ENCODE data around the gene AKAP8. TPM values are rescaled to one million over a fixed set of nuclear protein-coding genes. Genes with fewer than 3 reads are reported as not detected.
A peak's percentile ranks its signal among the peaks of the same experiment; 100 is the strongest.

Gene AKAP8
- polyA plus RNA-seq, 1 donor from 2014 or later: 22.7 TPM

GRCh38 chr19:15379999-15380647, 536 bp upstream of the AKAP8 start:
- Histone ChIP-seq H3K4me2 (ENCODE audit: low read length) (no peak overlapping the region), H3K9me2 (ENCODE audit: insufficient read depth, low read length) (no peaks in the 10 kb centered on the region), H3K4me3 (ENCODE audit: low read length) (peak overlapping the region; percentile 100), H2AFZ (ENCODE audit: low read depth, low read length) (no peak overlapping the region), H3F3A (ENCODE audit: insufficient read depth, low read length, poor library complexity, severe bottlenecking) (no peaks in the 10 kb centered on the region), H4K20me1 (ENCODE audit: insufficient read depth) (no peaks in the 10 kb centered on the region), H3K79me2 (replicated peaks; ENCODE audit: insufficient read depth, low read length) (peaks cover 30% of the 10 kb centered on the region), H3K36me3 (ENCODE audit: insufficient read depth, low read length) (no peaks in the 10 kb centered on the region), H3K9me3 (ENCODE audit: low read length) (no peaks in the 10 kb centered on the region), H3K27ac (ENCODE audit: low read length) (no peak overlapping the region), H3K27me3 (ENCODE audit: insufficient read depth, low read depth, low read length) (no peaks in the 10 kb centered on the region), H3K9ac (ENCODE audit: low read length) (peak overlapping the region; percentile 9)
- TF ChIP-seq REST (IDR thresholded peaks at IDR 0.05; ENCODE audit: borderline replicate concordance) (no peak), EP300 (conservative IDR thresholded peaks at IDR 0.05; ENCODE audit: poor library complexity, severe bottlenecking) (no peak), EZH2 (IDR thresholded peaks at IDR 0.05; ENCODE audit: borderline replicate concordance, insufficient read depth, low read length, poor library complexity, severe bottlenecking) (no peak), CTCF (IDR thresholded peaks at IDR 0.05; ENCODE audit: poor library complexity, severe bottlenecking) (no peak), TAF1 (IDR thresholded peaks at IDR 0.05; ENCODE audit: low read depth) (no peak), MXI1 (conservative IDR thresholded peaks at IDR 0.05; ENCODE audit: poor library complexity, severe bottlenecking) (no peak), POLR2AphosphoS5 (IDR thresholded peaks at IDR 0.05) (no peak), RAD21 (conservative IDR thresholded peaks at IDR 0.05) (no peak), SMC3 (conservative IDR thresholded peaks at IDR 0.05; ENCODE audit: poor library complexity) (no peak)

GRCh38 chr19:15378534-15379082, 979 bp downstream of the AKAP8 start:
- H3K27ac ChIP-seq (ENCODE audit: low read length): peak overlapping the region; percentile 87
- H3K79me2 ChIP-seq (replicated peaks; ENCODE audit: insufficient read depth, low read length): peaks cover 39% of the 10 kb centered on the region
- H3K9me3 ChIP-seq (ENCODE audit: low read length): no peaks in the 10 kb centered on the region
- H3K9me2 ChIP-seq (ENCODE audit: insufficient read depth, low read length): no peaks in the 10 kb centered on the region
- TF ChIP-seq POLR2AphosphoS5 (IDR thresholded peaks at IDR 0.05): peak; percentile 1
- peak; percentile 18 for TF ChIP-seq REST (IDR thresholded peaks at IDR 0.05; ENCODE audit: borderline replicate concordance)
- TF ChIP-seq SMC3 (conservative IDR thresholded peaks at IDR 0.05; ENCODE audit: poor library complexity): no peak
- TF ChIP-seq MXI1 (conservative IDR thresholded peaks at IDR 0.05; ENCODE audit: poor library complexity, severe bottlenecking): peak; percentile 52
- TF ChIP-seq EP300 (conservative IDR thresholded peaks at IDR 0.05; ENCODE audit: poor library complexity, severe bottlenecking): no peak
- H3K4me3 ChIP-seq (ENCODE audit: low read length): peak overlapping the region; percentile 100
- H3K27me3 ChIP-seq (ENCODE audit: insufficient read depth, low read depth, low read length): no peaks in the 10 kb centered on the region
- H2AFZ ChIP-seq (ENCODE audit: low read depth, low read length): peak overlapping the region; percentile 65
- peaks cover 5% of the 10 kb centered on the region for H4K20me1 ChIP-seq (ENCODE audit: insufficient read depth)
- no peaks in the 10 kb centered on the region for H3K36me3 ChIP-seq (ENCODE audit: insufficient read depth, low read length)
- no peaks in the 10 kb centered on the region for H3F3A ChIP-seq (ENCODE audit: insufficient read depth, low read length, poor library complexity, severe bottlenecking)
- H3K4me2 ChIP-seq (ENCODE audit: low read length): peak overlapping the region; percentile 91
- peak overlapping the region; percentile 89 for H3K9ac ChIP-seq (ENCODE audit: low read length)

Measured in neural cell (in vitro differentiated cells).